B cell (primary cell): ENCODE measurements around the gene CERK. TPM values are rescaled to one million over a fixed set of nuclear protein-coding genes. Genes with fewer than 3 reads are reported as not detected.

Source experiments
- ATAC-seq: fragments of 200-7000 bp; cut with Tn5 transposase; one replicate; pipeline ENCODE4 v1.10.0; 2021; ENCODE audit warnings: low read depth, mild to moderate bottlenecking, moderate number of reproducible peaks, moderate library complexity
- CTCF ChIA-PET: fragments of 350-600 bp; sonication (Branson Sonifier 250); formaldehyde crosslinking; loops from one replicate; lab custom pipeline; 2021; ENCODE audit warnings: antibody characterized with exemption, inconsistent platforms; lab: Charles Lee
- POLR2A ChIA-PET: fragments of 350-600 bp; sonication (Branson Sonifier 250); formaldehyde crosslinking; loops from one replicate; lab custom pipeline; 2021; ENCODE audit warnings: antibody characterized with exemption; lab: Charles Lee
- DNase-seq: peaks from one replicate; pipeline ENCODE4 v3.0.0; 2013
- H2AFZ ChIP-seq: 2 replicates; pipeline ENCODE4 v1.6.1; 2012; ENCODE audit warnings: mild to moderate bottlenecking, low read depth, low read length; ENCODE audit not compliant: insufficient read depth, poor library complexity, severe bottlenecking
- H3K27ac ChIP-seq, 2 donors: 1 replicate in 1 of 2; 2 replicates in 1 of 2; pipeline ENCODE4 v1.5.1; 2012 to 2013; ENCODE audit warnings: low read length in 2 of 2, mild to moderate bottlenecking in 2 of 2, moderate library complexity in 1 of 2
- H3K27me3 ChIP-seq, 4 experiments: fragments of 200-600 bp in 1 of 4; sonication (generic) in 1 of 4; replicated peaks in 1 of 4; 1 replicate in 2 of 4; 2 replicates in 2 of 4; pipeline versions ENCODE4 v1.6.1 to v1.7.0; 2013 to 2016; ENCODE audit warnings: low read length in 3 of 4, mild to moderate bottlenecking in 2 of 4, mixed read lengths in 1 of 4, moderate library complexity in 1 of 4; ENCODE audit not compliant: insufficient read depth in 4 of 4, control insufficient read depth in 3 of 4; ENCODE audit errors: control extremely low read depth in 1 of 4
- H3K36me3 ChIP-seq, 2 experiments: replicated peaks in 1 of 2; 1 replicate in 1 of 2; 2 replicates in 1 of 2; pipeline versions ENCODE4 v1.6.1 to v1.7.1; 2013; ENCODE audit warnings: low read length in 1 of 2; ENCODE audit not compliant: insufficient read depth in 2 of 2, control insufficient read depth in 1 of 2; ENCODE audit errors: control extremely low read depth in 1 of 2, extremely low read depth in 1 of 2
- H3K4me1 ChIP-seq, 2 donors: fragments of 200-600 bp in 1 of 2; sonication (generic) in 1 of 2; 1 replicate in 1 of 2; 2 replicates in 1 of 2; pipeline versions ENCODE4 v1.5.1 to v1.6.1; 2013 to 2017; ENCODE audit warnings: low read length in 2 of 2; ENCODE audit not compliant: control insufficient read depth in 2 of 2, insufficient read depth in 2 of 2
- H3K4me2 ChIP-seq: replicated peaks from 2 replicates; pipeline ENCODE3; 2012; ENCODE audit warnings: mild to moderate bottlenecking, low read depth, low read length; ENCODE audit not compliant: poor library complexity, severe bottlenecking
- H3K4me3 ChIP-seq, 5 experiments: fragments of 200-600 bp in 1 of 5; sonication (generic) in 1 of 5; 1 replicate in 3 of 5; 2 replicates in 2 of 5; pipeline versions ENCODE4 v1.5.1 to v1.7.0; 2011 to 2016; ENCODE audit warnings: low read length in 4 of 5, mild to moderate bottlenecking in 4 of 5, low read depth in 2 of 5, control low read depth in 1 of 5, moderate library complexity in 1 of 5; ENCODE audit not compliant: insufficient read depth in 1 of 5; ENCODE audit errors: control extremely low read depth in 1 of 5, extremely low read depth in 1 of 5
- H3K79me2 ChIP-seq: fragments of 200-600 bp; sonication (generic); one replicate; pipeline ENCODE4 v1.6.0; 2016; ENCODE audit warnings: low read length; ENCODE audit not compliant: control insufficient read depth, insufficient read depth
- H3K9ac ChIP-seq: fragments of 200-600 bp; sonication (generic); 2 replicates; pipeline ENCODE4 v1.6.1; 2017; ENCODE audit warnings: mild to moderate bottlenecking, low read length, moderate library complexity
- H3K9me3 ChIP-seq, 3 donors: one replicate each; pipeline versions ENCODE4 v1.6.1 to v1.7.1; 2013; ENCODE audit warnings: low read length in 2 of 3; ENCODE audit not compliant: control insufficient read depth in 2 of 3, insufficient read depth in 1 of 3; ENCODE audit errors: control extremely low read depth in 1 of 3
- H4K20me1 ChIP-seq: 2 replicates; pipeline ENCODE4 v1.6.0; 2012; ENCODE audit warnings: mild to moderate bottlenecking, low read length; ENCODE audit not compliant: insufficient read depth, control insufficient read depth, poor library complexity, severe bottlenecking
- H3K27ac Mint-ChIP-seq: one replicate; pipeline ENCODE4 v1.8.0; 2021; ENCODE audit warnings: mixed read lengths
- H3K27me3 Mint-ChIP-seq: one replicate; pipeline ENCODE4 v1.8.0; 2021; ENCODE audit warnings: mixed read lengths
- H3K4me1 Mint-ChIP-seq: one replicate; pipeline ENCODE4 v1.8.0; 2021; ENCODE audit warnings: mixed read lengths
- H3K4me3 Mint-ChIP-seq: one replicate; pipeline ENCODE4 v1.8.0; 2021; ENCODE audit warnings: mixed read lengths
- H3K9me3 Mint-ChIP-seq: one replicate; pipeline ENCODE4 v1.8.0; 2022; ENCODE audit warnings: mixed read lengths; ENCODE audit not compliant: insufficient read depth
- EZH2 ChIP-seq: IDR thresholded peaks from 2 replicates; pipeline ENCODE4 v1.6.1; 2012; ENCODE audit warnings: borderline replicate concordance, low read depth, mild to moderate bottlenecking, moderate library complexity, low read length; ENCODE audit not compliant: insufficient read depth, poor library complexity, severe bottlenecking
- WGBS: methylation state at CpG from one replicate; pipeline ENCODE4 v1.1.5; 2013; ENCODE audit warnings: missing lambda C conversion rate; ENCODE audit not compliant: insufficient coverage; 5-methylcytosine and 5-hydroxymethylcytosine counted together
- intact Hi-C: fragments of 100-400 bp; cut with micrococcal nuclease; formaldehyde crosslinking; loops from one replicate; pipeline ENCODE4 v1.10.0; 2022
- polyA plus RNA-seq: library from polyadenylated mRNA; depleted of rRNA; stranded (reverse); fragments of >200 nt; gene quantifications from 2 replicates; pipeline ENCODE4 v1.2.3, GENCODE V29; 2012
- total RNA-seq, 2 donors: library from RNA; stranded (reverse); fragments of 120-200 nt in 1 of 2; gene quantifications; 1 replicate in 1 of 2; 2 replicates in 1 of 2; pipeline versions ENCODE4 v1.2.3 to v1.2.4, GENCODE V29; 2013 to 2022
- TF ChIP-seq, protein P1 (sequence below): fragments of 200-600 bp; IDR thresholded peaks from one replicate; pipeline ENCODE4 v1.8.0; 2022; ENCODE audit warnings: antibody characterized with exemption, mild to moderate bottlenecking

The CERK gene
- total and polyA plus RNA-seq, 2 donors (not counting 1 experiment from before 2014, with no cell fraction given) = 23.2 to 48.3 TPM

DNA sequence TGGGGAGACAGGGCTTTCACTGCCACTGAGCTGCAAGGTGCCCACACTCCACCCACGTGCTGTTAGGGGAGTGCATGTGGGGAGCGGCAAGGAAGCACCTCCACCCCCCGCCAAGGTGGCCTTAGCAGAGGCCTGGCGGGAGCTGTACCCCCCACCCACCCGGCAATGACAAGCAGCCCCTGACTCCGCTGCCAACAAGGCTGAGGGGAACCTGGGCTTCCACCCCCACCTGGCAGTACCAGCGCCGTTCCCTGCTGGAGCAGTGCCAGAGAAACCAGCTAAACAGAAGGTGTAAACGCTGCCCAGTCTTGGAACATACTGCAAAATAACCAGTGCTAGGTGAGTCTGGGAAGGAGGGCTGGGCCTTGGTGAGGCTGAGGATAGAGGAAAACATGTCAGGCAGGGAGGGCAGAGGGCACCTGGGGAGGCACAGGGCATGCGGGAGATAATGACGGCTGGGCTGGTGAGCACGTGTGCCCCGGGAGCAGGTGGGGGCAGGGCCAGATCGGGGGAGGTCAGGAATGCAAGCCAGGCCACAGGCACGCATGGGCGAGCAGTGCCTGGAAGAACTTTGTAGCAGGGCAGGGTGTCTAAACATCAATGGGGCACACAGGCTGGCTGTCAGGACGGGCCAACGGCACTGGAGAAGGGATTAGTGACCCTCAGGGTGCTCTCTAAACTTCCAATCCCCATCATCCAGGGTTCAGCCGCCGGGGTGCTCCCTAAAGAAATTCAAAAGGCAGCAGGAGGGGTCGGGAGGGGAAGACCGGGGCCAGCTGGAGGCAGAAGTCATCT, 6.6 kb downstream of the CERK start:
- no peak overlapping the region for H3K4me2 ChIP-seq
- peaks cover 35 to 41% of the 10 kb centered on the region in 2 donors for H3K4me1 ChIP-seq
- Mint-ChIP-seq H3K9me3 (no peaks in the 10 kb centered on the region), H3K27me3 (no peaks in the 10 kb centered on the region), H3K27ac (no peak overlapping the region), H3K4me1 (peaks cover 56% of the 10 kb centered on the region), H3K4me3 (no peak overlapping the region)
- DNase-seq (no peak), ATAC-seq (no peak)
- H2AFZ ChIP-seq = no peak overlapping the region
- TF ChIP-seq, protein P1, sequence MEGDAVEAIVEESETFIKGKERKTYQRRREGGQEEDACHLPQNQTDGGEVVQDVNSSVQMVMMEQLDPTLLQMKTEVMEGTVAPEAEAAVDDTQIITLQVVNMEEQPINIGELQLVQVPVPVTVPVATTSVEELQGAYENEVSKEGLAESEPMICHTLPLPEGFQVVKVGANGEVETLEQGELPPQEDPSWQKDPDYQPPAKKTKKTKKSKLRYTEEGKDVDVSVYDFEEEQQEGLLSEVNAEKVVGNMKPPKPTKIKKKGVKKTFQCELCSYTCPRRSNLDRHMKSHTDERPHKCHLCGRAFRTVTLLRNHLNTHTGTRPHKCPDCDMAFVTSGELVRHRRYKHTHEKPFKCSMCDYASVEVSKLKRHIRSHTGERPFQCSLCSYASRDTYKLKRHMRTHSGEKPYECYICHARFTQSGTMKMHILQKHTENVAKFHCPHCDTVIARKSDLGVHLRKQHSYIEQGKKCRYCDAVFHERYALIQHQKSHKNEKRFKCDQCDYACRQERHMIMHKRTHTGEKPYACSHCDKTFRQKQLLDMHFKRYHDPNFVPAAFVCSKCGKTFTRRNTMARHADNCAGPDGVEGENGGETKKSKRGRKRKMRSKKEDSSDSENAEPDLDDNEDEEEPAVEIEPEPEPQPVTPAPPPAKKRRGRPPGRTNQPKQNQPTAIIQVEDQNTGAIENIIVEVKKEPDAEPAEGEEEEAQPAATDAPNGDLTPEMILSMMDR = no peak
- TF ChIP-seq EZH2 = no peak
- intact Hi-C loops = no loop called here
- H3K79me2 ChIP-seq = peaks cover 82% of the 10 kb centered on the region
- H3K9me3 ChIP-seq = no peaks in the 10 kb centered on the region
- H3K27me3 ChIP-seq = no peaks in the 10 kb centered on the region
- 94% methylated on average over 16 of the region's 22 CpGs for WGBS
- H3K36me3 ChIP-seq = peaks cover 0 to 27% of the 10 kb centered on the region in 2 experiments
- CTCF ChIA-PET = interaction anchor here (1.8 kb wide), 1 partner anchor 168 kb away, joined by 6 read pairs; no protein-coding TSS in a partner anchor
- POLR2A ChIA-PET = no interaction called here
- no peak overlapping the region for H3K9ac ChIP-seq
- H3K4me3 ChIP-seq = no peak overlapping the region
- H3K27ac ChIP-seq = no peak overlapping the region
- peaks cover 93% of the 10 kb centered on the region for H4K20me1 ChIP-seq
